HG03457 (cell line): Measurements from ENCODE around the gene PPP2R2D.
A peak's percentile ranks its signal among the peaks of the same experiment; 100 is the strongest.

Experiments used
- ATAC-seq: cut with Tn5 transposase; IDR thresholded peaks from one replicate; pipeline ENCODE4 v1.9.1; 2021; ENCODE audit warnings: moderate number of reproducible peaks; ENCODE audit not compliant: unreplicated experiment

PPP2R2D gene

DNA sequence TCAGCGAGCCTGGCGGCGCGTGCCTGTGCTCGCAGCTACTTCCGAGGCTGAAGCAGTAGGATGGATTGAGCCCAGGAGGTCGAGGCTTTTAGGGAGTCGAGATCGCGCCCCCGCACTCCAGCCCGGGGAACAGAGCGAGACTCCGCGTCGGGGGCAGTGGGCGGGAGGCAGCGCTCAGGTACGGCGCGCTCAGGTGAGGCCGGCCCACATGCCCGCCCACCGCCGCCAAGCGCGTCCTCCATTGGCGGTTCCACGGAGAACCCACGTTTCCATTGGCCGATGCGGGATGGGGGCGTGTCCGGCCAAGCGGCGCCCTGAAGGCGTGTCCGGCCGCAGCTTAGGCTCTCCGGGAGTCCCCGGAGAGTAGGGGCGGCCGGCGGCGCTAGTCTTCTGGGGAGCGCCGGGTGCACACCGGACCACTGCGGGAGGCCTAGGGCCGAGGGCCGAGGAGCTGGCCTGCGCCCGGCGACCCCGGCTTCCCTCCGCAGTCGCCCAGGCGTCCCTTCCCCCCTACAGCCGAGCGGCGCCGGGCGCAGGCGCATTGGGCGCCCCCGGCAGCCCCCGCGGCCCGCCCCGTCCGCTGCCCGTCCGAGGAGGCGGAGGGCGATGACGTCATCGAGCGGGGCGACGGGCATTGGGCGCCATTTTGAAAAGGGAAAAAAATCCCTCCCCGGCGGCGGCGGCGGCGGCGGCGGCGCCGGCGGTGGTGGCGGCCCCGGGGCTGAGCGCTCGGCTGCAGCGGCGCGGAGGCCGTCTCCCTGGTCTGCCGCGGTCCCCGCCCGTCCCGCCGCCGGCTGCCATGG, at the start of gene PPP2R2D:
Gene PPP2R2D (plus strand): TSS at position 659 of the 803 bp plus-strand sequence. CDS start 141 bp downstream, at position 800.
- ATAC-seq, result peak; percentile 85

DNA sequence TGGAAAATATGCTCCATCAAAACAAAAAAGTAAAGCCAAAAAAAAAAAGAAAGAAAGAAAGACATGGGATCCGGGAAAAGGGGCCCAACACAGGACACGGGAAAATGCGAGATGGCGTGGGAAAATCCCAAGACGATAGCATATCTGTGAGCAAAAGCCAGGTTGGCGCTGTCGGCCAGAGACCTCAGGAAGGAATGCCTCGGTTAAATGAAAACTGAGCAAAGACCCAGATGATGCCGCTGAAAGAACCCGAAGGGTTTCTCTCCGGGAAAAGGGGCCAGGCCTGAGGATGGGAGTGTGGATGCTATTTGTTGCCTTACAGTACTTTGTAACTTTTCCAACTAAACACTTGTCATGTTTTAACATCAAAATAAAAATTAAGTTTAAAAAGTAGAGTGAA, 49.5 kb upstream of the PPP2R2D start:
- ATAC-seq, result no peak

DNA sequence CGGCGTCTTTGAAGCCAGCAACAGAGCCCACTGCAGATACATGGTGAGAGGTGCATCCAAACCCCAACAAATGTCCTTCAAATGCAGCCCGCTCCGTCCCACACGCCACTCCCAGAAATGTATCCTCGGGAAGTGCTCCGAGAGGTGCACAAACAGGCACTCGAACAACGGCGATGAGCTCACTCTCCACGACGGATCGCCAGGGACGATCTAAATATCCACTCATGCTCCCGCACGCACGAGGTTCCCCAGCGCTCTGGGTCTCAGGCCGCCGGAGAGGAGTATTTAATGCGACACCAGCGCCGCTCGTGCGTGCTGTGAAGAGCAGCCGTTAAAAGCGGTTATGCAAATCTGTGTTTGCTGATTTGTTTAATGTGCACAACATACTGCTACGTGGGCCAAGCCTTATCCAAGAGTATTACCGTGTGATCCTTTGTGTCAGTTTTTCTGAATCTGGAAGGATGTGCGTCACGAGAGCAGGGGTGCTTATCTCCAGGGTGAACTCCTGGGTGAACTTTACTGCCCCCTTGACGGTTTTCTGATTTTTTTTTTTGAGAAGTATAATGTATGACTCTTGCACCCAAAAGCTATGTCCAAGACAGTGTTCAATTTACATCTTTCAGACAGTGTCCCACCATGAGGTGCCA, 48.5 kb upstream of the PPP2R2D start:
- no peak for ATAC-seq

GRCh38 chr10:131852823-131853609, 47.8 kb upstream of the PPP2R2D start:
- ATAC-seq, result no peak

DNA sequence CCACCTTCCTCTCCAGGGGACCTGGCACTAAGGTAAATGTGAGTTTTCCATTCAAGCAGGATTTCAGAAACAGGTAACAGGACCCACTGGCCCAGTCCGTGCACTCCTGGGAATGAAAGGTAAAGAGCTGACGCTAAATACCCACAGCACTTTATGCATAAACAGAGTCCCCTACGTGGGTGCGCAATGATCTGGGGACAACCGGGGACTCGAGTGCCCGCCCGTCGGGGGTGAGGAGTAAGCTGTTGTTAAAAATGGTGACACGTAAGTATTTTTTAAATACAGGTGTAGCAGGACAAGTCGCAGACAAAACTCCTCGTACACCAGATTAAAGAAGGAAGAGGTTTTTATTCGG, 47.2 kb upstream of the PPP2R2D start:
- no peak for ATAC-seq

DNA sequence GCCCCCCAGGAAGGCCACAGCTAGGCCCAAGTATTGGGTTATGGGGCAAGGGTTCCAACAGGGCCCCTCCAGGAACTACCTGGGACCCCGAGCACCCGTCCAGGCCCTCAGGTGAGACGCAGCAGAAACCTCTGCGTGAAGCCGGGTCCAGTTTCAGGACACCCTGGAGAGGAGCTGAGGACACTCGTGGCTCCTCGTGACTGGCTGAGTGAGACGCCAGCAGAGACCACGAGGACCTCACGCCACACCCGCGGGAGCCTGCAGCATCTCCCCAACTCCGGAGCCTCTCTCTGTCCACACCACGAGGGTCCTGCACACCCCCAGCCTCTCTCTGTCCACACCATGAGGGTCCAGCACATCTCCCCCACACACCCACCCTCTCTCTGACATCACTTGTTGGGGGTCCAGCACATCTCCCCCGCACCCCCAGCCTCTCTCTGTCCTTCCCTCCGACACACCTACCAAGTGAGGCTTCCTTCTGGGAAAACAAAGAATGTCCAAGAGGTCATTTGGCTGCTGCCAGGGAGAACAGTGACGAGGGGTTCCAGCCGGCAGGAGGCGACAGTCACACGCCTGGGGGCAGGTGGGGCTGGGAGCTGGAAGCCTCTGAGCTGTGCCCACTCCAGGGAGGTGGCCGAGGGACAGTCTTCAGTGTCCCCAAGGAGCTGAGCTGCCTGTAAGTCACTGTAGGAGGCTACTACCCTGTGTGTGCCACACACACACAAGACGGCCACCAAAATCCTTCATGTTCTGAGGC, 46.1 kb upstream of the PPP2R2D start:
- no peak for ATAC-seq

DNA sequence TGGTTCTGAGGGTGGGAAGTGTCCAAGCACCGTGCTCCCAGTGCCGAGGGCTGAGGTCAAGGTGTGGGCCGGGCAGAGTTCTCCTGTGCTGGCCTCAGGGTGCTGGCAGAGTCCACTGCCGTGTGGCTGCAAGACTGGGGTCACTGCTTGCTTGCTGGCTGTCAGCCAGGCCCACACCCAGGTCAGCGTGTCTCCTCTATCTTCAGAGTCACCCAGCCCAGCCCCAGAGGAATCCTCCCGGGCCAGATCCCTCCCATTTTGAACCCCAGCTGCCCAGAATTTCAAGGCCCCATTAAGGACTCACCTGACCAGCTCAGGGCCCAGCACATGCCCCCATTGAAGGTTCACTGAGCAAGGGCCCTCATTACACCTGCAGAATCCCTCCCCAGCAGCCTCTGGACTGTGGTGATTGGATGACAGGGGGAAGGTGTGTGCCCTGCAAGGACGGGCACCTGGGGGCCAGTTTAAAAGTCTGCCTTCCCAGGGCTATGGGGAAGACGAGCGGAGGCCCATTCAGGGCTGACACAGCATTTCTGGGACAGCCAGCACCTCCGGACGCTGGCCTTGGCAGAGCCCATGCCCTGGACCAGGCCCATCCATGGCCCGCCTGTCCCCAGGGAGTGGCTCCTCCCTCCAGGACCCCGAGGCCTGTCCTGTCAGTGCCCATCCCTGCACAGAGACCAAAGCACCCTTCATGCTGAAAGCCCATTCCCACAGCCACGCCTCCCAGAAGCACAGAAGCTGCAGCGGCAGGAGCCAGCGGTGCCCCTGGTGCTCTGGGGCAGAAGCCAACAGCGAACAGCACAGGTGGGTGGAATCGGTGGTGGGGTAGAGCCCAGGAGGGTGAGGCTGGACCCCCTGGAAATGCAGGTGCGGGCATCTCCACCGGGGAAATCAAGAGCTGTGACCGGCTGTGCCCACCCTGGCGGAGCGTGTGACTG, 45.1 kb upstream of the PPP2R2D start:
- ATAC-seq, result no peak

DNA sequence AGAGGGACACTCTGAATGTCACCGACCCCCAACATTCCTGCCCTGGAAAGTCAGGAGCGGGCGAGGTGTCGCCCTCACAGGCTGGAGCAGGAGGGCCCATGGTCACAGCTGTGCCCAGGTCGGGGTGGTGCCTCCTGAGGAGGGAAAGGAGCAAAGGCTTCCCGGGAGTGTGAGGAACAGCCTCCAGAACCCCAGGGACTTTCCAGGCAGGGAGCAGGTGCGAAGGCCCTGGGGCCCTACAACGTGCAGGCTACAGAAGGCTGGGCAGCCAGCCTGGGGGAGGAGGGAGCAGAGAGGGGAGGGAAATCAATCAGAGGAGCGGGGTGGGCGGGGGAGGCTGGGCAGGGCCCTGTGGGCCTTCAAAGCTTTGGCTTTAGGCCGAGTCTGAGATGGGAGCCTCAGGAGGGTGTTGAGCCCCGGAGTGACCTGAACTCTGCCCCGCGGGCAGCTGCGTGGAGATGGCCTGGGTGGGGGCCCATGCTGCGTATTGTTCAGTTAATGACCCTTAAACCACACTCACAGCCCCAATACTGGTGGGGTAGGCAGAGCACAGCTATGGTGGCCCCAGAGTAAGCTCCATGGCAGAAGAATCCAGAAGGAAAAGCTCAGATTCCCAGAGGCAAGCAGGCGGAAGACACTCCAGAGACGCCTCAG, 44.2 kb upstream of the PPP2R2D start:
- no peak for ATAC-seq

- no peak for ATAC-seq
These were observed 43.4 kb upstream of the PPP2R2D start for GRCh38 chr10:131857156-131858117.

GRCh38 chr10:131858118-131858515, 42.7 kb upstream of the PPP2R2D start:
- no peak for ATAC-seq

DNA sequence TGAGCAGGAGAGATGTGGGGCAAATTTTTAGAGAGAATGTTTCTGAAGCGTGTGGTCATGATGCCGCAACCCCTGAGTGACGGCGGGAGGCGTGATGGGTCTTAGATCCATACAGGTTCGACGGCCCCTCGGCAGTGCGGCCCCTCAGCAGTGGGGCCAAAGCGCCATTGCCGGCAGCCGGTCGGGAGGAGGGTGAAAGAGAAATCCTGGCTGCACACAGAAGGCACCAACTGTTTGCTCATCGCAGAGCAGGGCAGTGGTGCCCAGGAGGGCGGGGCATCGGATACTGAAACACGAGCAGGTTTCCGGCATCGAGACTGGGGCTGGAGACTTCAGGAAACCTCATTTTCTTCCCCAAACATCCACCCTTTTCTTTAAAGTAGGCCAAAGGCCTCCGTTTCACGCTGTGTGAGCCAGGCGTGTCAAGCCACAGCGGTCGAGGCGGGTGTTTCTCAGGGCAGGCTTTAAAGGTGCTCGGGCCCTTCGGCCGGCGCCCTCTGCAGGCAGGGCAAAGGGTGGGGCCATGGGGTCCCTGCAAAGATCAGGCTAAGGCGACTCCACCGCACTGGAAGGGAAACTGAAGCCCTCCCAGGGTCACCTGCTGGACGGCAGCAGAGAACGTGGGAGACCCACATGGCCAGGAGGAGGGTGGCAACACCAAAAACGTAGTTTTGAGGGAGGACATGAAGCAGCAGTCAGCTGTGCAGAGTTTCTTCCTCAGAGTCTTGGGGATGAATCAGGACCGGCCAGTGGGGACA, 42.0 kb upstream of the PPP2R2D start:
- no peak for ATAC-seq

DNA sequence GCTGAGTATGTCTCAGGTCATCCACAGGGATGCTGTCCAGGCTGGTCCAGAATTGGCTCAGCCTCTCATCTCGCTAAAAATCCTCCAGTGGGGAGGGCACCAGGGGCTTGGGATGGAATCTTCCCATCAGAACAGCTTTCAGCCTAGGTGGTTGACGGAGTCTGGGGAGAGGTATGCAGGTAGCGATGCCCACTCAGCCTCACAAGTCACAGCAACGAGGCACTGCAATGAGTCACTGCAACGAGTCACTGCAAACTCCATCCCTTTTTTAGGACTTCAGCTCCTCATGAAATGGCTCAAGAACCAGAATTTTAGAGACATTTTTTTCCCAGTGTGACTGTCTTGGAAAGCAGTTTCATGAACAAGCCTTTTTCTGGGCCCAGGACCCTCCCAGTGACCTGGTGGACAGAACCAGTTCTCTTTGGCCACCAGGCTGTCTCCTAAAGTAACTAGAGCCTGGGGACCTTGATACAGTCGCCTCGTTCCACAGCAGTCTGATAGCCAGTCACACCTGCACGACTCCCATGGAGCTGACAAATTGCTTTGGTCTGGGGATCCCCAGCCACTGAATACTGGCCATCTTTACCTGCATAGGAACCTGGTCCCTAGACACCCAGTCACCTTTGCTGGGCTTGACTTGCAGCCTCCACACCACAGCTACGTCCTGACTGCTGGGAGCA, 41.3 kb upstream of the PPP2R2D start:
- ATAC-seq, result no peak

DNA sequence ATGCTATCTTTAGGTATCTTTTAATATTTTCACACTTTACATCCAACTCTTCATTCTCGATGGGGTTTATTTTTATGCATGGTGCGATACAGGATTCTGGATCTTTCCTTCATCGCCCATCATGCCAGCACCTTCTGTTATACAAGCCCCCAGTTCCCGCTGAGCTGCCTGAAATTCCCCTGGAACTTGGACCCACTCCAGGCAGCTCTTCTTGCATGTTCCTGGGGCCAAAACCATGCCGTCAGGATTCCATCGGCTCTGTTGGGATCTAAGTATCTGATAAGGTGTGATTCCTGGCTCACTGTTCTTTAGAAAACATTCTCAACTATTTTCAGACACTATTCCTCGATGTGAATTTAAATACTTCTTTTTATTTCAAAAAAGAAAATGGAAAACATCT, 40.5 kb upstream of the PPP2R2D start:
- no peak for ATAC-seq

DNA sequence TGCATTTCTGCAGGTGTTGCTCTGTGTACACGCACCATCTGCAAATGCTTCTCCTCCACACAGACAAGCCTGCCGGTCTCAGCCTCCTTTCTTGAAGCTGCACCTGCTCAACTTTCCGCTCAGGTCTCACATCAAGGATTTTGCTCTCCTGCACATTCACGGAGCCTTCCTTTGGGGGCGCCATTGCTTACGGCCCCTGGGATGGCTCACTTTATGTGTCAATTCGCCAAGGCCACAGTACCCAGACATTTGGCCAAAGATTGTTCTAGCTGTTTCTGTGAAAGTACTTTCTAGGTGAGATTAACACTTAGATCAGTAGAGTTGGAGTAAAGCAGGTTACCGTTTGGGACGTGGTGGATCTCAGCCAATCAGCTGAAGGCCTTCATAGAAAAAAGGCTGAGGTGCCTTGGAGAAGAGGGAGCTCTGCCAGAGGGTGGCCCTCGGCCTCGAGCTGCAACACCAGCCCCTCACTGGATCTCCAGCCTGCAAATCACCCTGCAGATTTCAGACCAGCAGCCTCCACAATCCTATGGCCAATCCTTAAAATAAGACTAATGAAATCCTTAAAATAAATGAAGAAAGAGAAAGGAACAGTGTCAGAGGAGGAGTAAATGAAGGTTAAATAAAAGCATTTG, 39.9 kb upstream of the PPP2R2D start:
- ATAC-seq, result no peak

GRCh38 chr10:131862548-131862947, 38.3 kb upstream of the PPP2R2D start:
- ATAC-seq, result no peak

DNA sequence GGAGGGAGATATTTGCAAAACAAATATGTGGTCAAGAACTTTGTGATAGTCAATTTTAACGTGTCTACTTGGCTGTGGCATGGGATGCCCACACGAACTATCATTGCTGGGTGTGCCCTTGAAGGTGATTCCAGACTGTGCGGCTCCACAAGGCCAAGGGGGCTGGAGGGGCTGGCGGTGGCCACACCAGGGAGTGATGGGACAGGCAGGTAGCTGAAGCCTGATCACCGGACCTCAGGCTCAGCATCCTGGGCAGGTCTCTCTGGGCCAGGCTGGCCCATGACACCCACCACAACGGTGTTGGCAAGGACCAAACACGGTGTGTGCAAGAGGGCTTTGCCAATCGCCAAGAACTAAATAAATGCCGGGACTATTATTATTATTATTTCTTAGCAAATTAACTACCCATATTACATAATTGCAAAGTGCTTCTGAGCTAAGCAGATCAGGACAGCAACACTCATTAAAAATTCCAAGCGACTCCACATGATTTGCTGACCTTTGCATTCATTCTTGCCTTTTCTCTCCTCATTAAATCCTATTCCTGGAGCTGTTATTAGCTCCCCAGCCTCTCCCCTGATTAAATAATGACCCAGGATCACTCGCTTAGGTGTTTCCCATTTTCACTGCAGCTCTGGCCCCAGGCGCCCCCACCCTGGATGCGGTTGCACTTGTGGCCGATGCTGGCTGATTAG, 35.4 kb upstream of the PPP2R2D start:
- ATAC-seq, result no peak
